ENCODE data around the gene PLA1A.

PLA1A gene

GRCh38 chr3:119663885-119664284 is 66.2 kb downstream of the PLA1A start:
- DNase-seq (ENCODE audit: low read depth) = no peak
- TF ChIP-seq, protein P1, sequence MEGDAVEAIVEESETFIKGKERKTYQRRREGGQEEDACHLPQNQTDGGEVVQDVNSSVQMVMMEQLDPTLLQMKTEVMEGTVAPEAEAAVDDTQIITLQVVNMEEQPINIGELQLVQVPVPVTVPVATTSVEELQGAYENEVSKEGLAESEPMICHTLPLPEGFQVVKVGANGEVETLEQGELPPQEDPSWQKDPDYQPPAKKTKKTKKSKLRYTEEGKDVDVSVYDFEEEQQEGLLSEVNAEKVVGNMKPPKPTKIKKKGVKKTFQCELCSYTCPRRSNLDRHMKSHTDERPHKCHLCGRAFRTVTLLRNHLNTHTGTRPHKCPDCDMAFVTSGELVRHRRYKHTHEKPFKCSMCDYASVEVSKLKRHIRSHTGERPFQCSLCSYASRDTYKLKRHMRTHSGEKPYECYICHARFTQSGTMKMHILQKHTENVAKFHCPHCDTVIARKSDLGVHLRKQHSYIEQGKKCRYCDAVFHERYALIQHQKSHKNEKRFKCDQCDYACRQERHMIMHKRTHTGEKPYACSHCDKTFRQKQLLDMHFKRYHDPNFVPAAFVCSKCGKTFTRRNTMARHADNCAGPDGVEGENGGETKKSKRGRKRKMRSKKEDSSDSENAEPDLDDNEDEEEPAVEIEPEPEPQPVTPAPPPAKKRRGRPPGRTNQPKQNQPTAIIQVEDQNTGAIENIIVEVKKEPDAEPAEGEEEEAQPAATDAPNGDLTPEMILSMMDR (conservative IDR thresholded peaks at IDR 0.05; ENCODE audit: low read depth, low read length) = no peak
- no peak overlapping the region for H3K4me3 ChIP-seq (ENCODE audit: low read length)

DNA sequence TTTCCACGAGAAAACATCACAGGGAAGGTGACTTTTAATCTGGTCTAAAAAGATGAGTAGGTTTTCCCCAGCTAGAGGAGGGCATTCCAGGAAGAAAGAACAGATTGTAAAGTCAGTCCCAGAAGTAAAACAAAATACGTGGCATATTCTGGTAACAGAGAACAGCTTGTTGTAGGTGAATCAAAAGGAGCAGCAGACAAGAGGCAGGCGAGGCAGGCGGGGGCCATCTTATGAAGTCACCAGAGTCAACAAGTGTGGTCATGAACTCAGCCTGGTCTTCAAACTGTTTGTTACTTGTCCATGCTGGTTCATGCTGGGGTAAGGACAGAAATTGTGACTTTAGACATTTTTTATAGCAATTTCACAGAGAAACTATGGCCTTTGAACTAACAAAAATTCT is 66.7 kb downstream of the PLA1A start:
- no peak for DNase-seq (ENCODE audit: low read depth)
- TF ChIP-seq, protein P1 (conservative IDR thresholded peaks at IDR 0.05; ENCODE audit: low read depth, low read length) = no peak

DNA sequence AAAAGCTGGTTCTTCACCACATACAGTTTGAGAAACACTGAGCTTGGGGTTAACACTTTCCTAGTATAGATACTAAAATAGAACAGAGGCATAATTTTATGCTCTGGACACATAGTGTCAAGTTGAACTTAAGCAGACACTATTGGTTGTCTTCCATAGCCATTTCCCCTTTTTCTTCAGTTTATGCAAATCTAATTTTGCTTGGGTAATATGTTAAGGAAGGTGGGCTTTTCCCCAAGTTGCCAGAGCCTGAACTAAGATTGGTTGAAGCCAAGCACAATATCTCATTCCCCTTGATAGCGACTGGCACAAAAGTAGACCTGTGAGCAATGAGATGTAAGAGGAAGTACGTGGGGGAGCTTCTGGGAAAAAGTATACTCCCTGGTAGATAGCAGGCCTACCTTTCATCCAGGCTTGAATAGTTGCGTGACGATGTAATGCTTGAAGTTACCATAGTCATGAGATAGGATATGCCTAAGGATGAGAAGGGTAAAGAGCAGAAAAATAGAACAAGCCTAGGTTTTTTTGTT is 67.2 kb downstream of the PLA1A start:
- TF ChIP-seq, protein P1 (conservative IDR thresholded peaks at IDR 0.05; ENCODE audit: low read depth, low read length) = no peak
- H3K4me3 ChIP-seq (ENCODE audit: low read length) = no peak overlapping the region
- DNase-seq (ENCODE audit: low read depth) = no peak

More for the DNA sequence above, 66.7 kb downstream of the PLA1A start:
- H3K4me3 ChIP-seq (ENCODE audit: low read length) = no peak overlapping the region

- TF ChIP-seq, protein P1 (conservative IDR thresholded peaks at IDR 0.05; ENCODE audit: low read depth, low read length) = no peak
- H3K4me3 ChIP-seq (ENCODE audit: low read length) = no peak overlapping the region
- no peak for DNase-seq (ENCODE audit: low read depth)
Observed at GRCh38 chr3:119665954-119666559, 68.4 kb downstream of the PLA1A start.

- no peak for DNase-seq (ENCODE audit: low read depth)
- no peak overlapping the region for H3K4me3 ChIP-seq (ENCODE audit: low read length)
- TF ChIP-seq, protein P1 (conservative IDR thresholded peaks at IDR 0.05; ENCODE audit: low read depth, low read length) = no peak
Observed at GRCh38 chr3:119669906-119670570, 72.4 kb downstream of the PLA1A start.

DNA sequence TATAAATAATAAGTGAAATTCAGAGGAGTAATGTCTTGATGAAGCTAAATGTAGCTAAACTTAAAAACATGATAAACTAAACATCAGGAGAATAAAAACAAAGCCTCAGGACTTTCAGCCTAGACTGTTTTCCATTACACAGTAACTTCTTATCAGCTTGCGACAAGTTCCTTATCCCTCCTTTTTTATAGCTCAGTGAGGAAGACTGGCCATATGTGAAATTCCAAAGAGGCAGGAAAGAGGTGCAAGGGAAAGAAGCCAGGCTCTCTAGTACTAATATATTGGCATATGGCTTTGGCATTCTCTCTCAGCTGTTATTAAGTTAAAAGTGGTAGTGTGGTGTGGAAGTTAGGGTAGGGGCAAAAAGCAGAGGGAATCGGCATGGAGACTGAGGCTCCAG is 75.1 kb downstream of the PLA1A start:
- TF ChIP-seq, protein P1 (conservative IDR thresholded peaks at IDR 0.05; ENCODE audit: low read depth, low read length) = no peak
- H3K4me3 ChIP-seq (ENCODE audit: low read length) = no peak overlapping the region
- DNase-seq (ENCODE audit: low read depth) = no peak

DNA sequence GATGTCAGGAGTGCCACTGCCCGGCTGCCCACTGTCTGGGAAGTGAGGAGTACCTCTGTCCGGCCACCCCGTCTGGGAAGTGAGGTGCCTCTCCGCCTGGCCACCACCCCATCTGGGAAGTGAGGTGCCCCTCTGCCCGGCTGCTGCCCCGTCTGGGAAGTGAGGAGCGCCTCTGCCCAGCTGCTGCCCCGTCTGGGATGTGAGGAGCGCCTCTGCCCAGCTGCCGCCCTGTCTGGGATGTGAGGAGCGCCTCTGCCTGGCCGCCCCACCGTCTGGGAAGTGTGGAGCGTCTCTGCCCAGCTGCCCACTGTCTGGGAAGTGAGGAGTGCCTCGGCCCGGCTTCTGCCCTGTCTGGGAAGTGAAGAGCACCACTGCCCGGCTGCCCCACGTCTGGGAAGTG is 76.2 kb downstream of the PLA1A start:
- no peak for DNase-seq (ENCODE audit: low read depth)
- H3K4me3 ChIP-seq (ENCODE audit: low read length) = no peak overlapping the region

More for the DNA sequence above, 76.2 kb downstream of the PLA1A start:
- TF ChIP-seq, protein P1 (conservative IDR thresholded peaks at IDR 0.05; ENCODE audit: low read depth, low read length) = no peak

All from retinal pigment epithelial cell (primary cell).